RWPE1 (cell line): ENCODE data around the gene TNIP1.

ENCODE experiments used
- CTCF ChIA-PET: fragments of 350-600 bp; sonication (Branson Sonifier 250); formaldehyde crosslinking; extraction: SDS; loops from one replicate; lab custom pipeline; 2021; lab: Yijun Ruan, JAX
- POLR2A ChIA-PET: fragments of 400-600 bp; formaldehyde crosslinking; extraction: SDS; loops from one replicate; lab custom pipeline; 2020; ENCODE audit warnings: antibody characterized with exemption; ENCODE audit not compliant: low non-redundant PET; lab: Yijun Ruan, JAX
- DNase-seq: peaks from one replicate; pipeline ENCODE4 v3.0.0; 2012; ENCODE audit warnings: low spot score
- H3K27ac ChIP-seq: fragments of 450-650 bp; 2 replicates; pipeline ENCODE4 v1.5.1; 2017
- TF ChIP-seq, protein P1 (sequence below): fragments of 450-650 bp; conservative IDR thresholded peaks from 2 replicates; pipeline ENCODE4 v1.5.1; 2017; ENCODE audit warnings: low read depth, mild to moderate bottlenecking

Gene TNIP1

GRCh38 chr5:151051931-151052608, 28.8 kb downstream of the TNIP1 start:
- H3K27ac ChIP-seq, result no peak overlapping the region
- TF ChIP-seq, protein P1, sequence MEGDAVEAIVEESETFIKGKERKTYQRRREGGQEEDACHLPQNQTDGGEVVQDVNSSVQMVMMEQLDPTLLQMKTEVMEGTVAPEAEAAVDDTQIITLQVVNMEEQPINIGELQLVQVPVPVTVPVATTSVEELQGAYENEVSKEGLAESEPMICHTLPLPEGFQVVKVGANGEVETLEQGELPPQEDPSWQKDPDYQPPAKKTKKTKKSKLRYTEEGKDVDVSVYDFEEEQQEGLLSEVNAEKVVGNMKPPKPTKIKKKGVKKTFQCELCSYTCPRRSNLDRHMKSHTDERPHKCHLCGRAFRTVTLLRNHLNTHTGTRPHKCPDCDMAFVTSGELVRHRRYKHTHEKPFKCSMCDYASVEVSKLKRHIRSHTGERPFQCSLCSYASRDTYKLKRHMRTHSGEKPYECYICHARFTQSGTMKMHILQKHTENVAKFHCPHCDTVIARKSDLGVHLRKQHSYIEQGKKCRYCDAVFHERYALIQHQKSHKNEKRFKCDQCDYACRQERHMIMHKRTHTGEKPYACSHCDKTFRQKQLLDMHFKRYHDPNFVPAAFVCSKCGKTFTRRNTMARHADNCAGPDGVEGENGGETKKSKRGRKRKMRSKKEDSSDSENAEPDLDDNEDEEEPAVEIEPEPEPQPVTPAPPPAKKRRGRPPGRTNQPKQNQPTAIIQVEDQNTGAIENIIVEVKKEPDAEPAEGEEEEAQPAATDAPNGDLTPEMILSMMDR, result no peak; the same call in 1 of the 2 replicates
- no peak for DNase-seq
- POLR2A ChIA-PET, result no interaction called here
- CTCF ChIA-PET, result interaction anchor here (0.5 to 8.0 kb wide), 25 partner anchors 9 to 1928 kb away, joined by 3 to 138 read pairs (median 5); partner anchors contain the start of genes ANXA6, GPX3 and TNIP1

DNA sequence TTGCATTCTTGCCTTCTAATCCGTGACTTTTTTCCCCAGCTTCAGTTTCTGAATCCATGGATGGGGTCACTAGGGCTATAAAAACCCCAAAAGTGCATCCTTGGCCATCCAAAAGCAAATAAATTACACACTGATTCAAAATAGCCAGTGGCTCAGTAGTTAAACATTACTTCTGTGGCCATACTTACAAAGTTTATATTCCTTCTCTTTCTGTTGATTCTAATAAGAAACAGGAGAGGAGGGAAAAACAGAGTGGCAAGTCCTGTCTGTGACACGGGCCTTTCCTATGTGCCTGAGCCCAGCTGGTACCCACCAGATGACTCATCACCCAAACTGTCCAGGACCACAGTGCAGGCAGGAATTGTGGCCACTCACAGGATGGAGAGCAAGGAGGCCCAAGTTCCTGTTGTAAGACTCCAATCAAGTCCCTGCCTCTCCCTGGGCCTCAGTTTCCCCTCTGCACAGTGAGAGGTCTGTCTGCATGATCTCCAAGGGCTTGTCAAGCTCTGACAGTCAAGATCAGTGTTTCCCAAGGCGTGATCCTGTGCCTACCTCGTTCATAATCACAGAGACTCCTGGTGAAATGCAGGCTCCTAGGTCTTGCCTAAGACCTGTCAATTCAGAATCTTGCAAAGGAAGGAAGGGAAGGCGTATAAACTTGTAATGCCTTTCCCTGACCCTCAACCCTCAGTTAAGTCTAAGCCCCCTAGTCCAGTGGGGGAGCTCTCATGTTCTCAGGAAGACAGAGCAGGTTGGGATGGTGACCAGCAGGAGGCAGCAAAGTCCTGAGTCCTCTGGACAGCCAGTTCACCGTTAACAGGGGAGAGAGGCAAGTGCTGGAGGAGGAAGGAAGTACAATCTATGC, 29.5 kb downstream of the TNIP1 start:
- POLR2A ChIA-PET, result interaction anchor here (0.5 kb wide), 1 partner anchor 62 kb away, joined by 3 read pairs; no protein-coding TSS in a partner anchor
- H3K27ac ChIP-seq, result no peak overlapping the region
- CTCF ChIA-PET, result interaction anchor here (0.6 to 8.0 kb wide), 23 partner anchors 9 to 1929 kb away, joined by 3 to 138 read pairs (median 5); partner anchors contain the start of genes ANXA6, GPX3 and TNIP1
- TF ChIP-seq, protein P1, result no peak; the same call in 1 of the 2 replicates
- DNase-seq, result peak; percentile 57

DNA sequence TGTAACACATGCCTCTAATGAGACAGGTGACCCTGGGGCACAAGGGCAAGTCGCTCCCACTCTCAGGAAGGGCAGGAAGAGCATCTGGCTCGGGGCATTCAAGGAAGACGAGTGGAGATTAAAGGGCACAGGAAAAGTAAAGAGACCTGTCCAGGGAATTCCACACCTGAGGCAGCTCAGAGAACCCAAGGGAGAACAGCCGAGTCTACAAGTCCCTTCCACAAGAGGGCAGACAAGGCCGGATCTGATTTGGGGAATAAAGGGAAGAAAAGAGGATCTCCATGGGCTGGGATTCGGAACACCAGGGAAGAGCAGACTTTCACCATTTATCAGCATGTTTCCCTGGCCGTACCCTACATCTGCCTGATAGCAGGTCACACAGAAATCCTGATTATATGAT, 32.3 kb downstream of the TNIP1 start:
- POLR2A ChIA-PET, result no interaction called here
- CTCF ChIA-PET, result interaction anchor here (0.5 to 8.0 kb wide), 26 partner anchors 7 to 491 kb away, joined by 3 to 138 read pairs (median 4); partner anchors contain the start of genes TNIP1 and ZNF300
- no peak for DNase-seq

GRCh38 chr5:151047814-151048425, 32.9 kb downstream of the TNIP1 start:
- DNase-seq, result no peak
- CTCF ChIA-PET, result interaction anchor here (0.5 to 8.0 kb wide), 29 partner anchors 8 to 495 kb away, joined by 3 to 138 read pairs (median 4); partner anchors contain the start of genes TNIP1 and ZNF300
- no peak overlapping the region for H3K27ac ChIP-seq
- POLR2A ChIA-PET, result no interaction called here
- TF ChIP-seq, protein P1, result peak; percentile 70

More for the DNA sequence above, 32.3 kb downstream of the TNIP1 start:
- no peak overlapping the region for H3K27ac ChIP-seq
- TF ChIP-seq, protein P1, result peak; percentile 16; the same call in 1 of the 2 replicates

GRCh38 chr5:151042453-151043093, 38.3 kb downstream of the TNIP1 start:
- CTCF ChIA-PET, result interaction anchor here (0.6 to 5.2 kb wide), 8 partner anchors 9 to 246 kb away, joined by 3 to 24 read pairs (median 4); no protein-coding TSS in a partner anchor
- POLR2A ChIA-PET, result no interaction called here
- TF ChIP-seq, protein P1, result no peak
- no peak overlapping the region for H3K27ac ChIP-seq
- DNase-seq, result no peak
